ENCODE results near the gene KIFC3.
"Not testable (repeated sequence)": the region's sequence is repeated elsewhere in the genome, so short reads cannot be mapped to it uniquely, and the experiment has no call there.

The KIFC3 gene

GRCh38 chr16:57720142-57720575, 82.1 kb downstream of the KIFC3 start:
- no peak overlapping the region for H3K4me3 ChIP-seq (ENCODE audit: low read depth, low read length)
- H3K36me3 ChIP-seq (replicated peaks), result no peaks in the 10 kb centered on the region
- in situ Hi-C loops (cut with HindIII; ENCODE audit: low pct_ligation_motif_present, low sequenced_read_pairs), result no loop called here
- peak; percentile 87 for TF ChIP-seq CTCF (IDR thresholded peaks at IDR 0.05; ENCODE audit: low read depth, low read length, missing control alignments)
- H3K27ac ChIP-seq, result no peak overlapping the region
- peaks cover 6% of the 10 kb centered on the region for H3K27me3 ChIP-seq (replicated peaks)
- peak; percentile 60 for DNase-seq

DNA sequence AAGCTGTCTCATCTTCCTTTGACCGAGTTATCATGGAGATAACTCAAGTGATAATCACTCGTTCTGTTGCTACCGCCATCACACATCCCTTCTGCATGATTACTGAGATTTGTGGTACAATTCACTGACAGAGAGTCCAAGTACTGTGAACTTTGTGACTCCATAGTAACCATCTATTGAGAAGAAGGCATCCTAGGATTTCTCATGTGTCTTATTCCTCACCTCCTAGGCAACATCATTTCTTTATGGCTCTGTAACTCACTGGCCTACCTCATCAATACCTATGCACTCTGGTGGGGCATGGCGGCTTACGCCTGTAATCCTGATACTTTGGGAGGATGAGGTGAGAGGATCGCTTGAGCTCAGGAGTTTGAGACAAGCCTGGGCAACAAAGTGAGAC, 88.2 kb downstream of the KIFC3 start:
- Histone ChIP-seq H3K27ac (no peak overlapping the region), H3K27me3 (replicated peaks) (peaks cover 19% of the 10 kb centered on the region), H3K4me3 (ENCODE audit: low read depth, low read length) (no peak overlapping the region), H3K36me3 (replicated peaks) (no peaks in the 10 kb centered on the region)
- no peak for TF ChIP-seq CTCF (IDR thresholded peaks at IDR 0.05; ENCODE audit: low read depth, low read length, missing control alignments)
- DNase-seq, result no peak
- in situ Hi-C loops (cut with HindIII; ENCODE audit: low pct_ligation_motif_present, low sequenced_read_pairs), result no loop called here

- Histone ChIP-seq H3K27me3 (replicated peaks) (peaks cover 19% of the 10 kb centered on the region), H3K4me3 (ENCODE audit: low read depth, low read length) (no peak overlapping the region), H3K36me3 (replicated peaks) (no peaks in the 10 kb centered on the region), H3K27ac (no peak overlapping the region)
- no peak for TF ChIP-seq CTCF (IDR thresholded peaks at IDR 0.05; ENCODE audit: low read depth, low read length, missing control alignments)
- in situ Hi-C loops (cut with HindIII; ENCODE audit: low pct_ligation_motif_present, low sequenced_read_pairs), result no loop called here
- no peak for DNase-seq
Measured at GRCh38 chr16:57713596-57713995, 88.7 kb downstream of the KIFC3 start.

- in situ Hi-C loops (cut with HindIII; ENCODE audit: low pct_ligation_motif_present, low sequenced_read_pairs); H3K4me3 ChIP-seq (ENCODE audit: low read depth, low read length); H3K36me3 ChIP-seq (replicated peaks); H3K27ac ChIP-seq; DNase-seq: not testable (repeated sequence)
- H3K27me3 ChIP-seq (replicated peaks), result peaks cover 19% of the 10 kb centered on the region
Measured at GRCh38 chr16:57712569-57712968, 89.7 kb downstream of the KIFC3 start.

GRCh38 chr16:57711993-57712392, 90.3 kb downstream of the KIFC3 start:
- no peak for TF ChIP-seq CTCF (IDR thresholded peaks at IDR 0.05; ENCODE audit: low read depth, low read length, missing control alignments)
- Histone ChIP-seq H3K27me3 (replicated peaks) (peaks cover 19% of the 10 kb centered on the region), H3K4me3 (ENCODE audit: low read depth, low read length) (no peak overlapping the region), H3K27ac (no peak overlapping the region), H3K36me3 (replicated peaks) (no peaks in the 10 kb centered on the region)
- no peak for DNase-seq
- in situ Hi-C loops (cut with HindIII; ENCODE audit: low pct_ligation_motif_present, low sequenced_read_pairs), result no loop called here

GRCh38 chr16:57711346-57711745, 90.9 kb downstream of the KIFC3 start:
- no peak for DNase-seq
- H3K27me3 ChIP-seq (replicated peaks), result peaks cover 19% of the 10 kb centered on the region
- H3K36me3 ChIP-seq (replicated peaks), result no peaks in the 10 kb centered on the region
- H3K4me3 ChIP-seq (ENCODE audit: low read depth, low read length), result no peak overlapping the region
- no peak overlapping the region for H3K27ac ChIP-seq
- no peak for TF ChIP-seq CTCF (IDR thresholded peaks at IDR 0.05; ENCODE audit: low read depth, low read length, missing control alignments)
- in situ Hi-C loops (cut with HindIII; ENCODE audit: low pct_ligation_motif_present, low sequenced_read_pairs), result no loop called here

All from brain microvascular endothelial cell (primary cell).